Keratinocyte (primary cell): ENCODE data around the gene USP37. TPM values are rescaled to one million over a fixed set of nuclear protein-coding genes. Genes with fewer than 3 reads are reported as not detected.

Experiments used
- DNase-seq: peaks from one replicate; pipeline ENCODE4 v3.0.0-alpha.2; 2011; ENCODE audit warnings: low read depth, missing footprints, low spot score
- FAIRE-seq: peaks from 2 replicates; lab custom pipeline; 2011; peaks lifted over from hg19 to GRCh38; lab: Jason Lieb, UNC
- H2AFZ ChIP-seq: 2 replicates; pipeline ENCODE4 v1.6.0; 2012; ENCODE audit warnings: low read length, control low read depth, inconsistent platforms; ENCODE audit not compliant: control insufficient read depth
- H3K27ac ChIP-seq: 2 replicates; pipeline ENCODE4 v1.5.1; 2011; ENCODE audit warnings: low read length; ENCODE audit not compliant: control insufficient read depth, insufficient read depth
- H3K27me3 ChIP-seq: 3 replicates; pipeline ENCODE4 v1.6.0; 2011; ENCODE audit warnings: low read length; ENCODE audit not compliant: control insufficient read depth, insufficient read depth; ENCODE audit errors: extremely low read depth
- H3K36me3 ChIP-seq, 2 experiments: 2 replicates in 1 of 2; 3 replicates in 1 of 2; pipeline ENCODE4 v1.5.1; 2011; ENCODE audit warnings: low read length in 2 of 2, mild to moderate bottlenecking in 1 of 2; ENCODE audit not compliant: control insufficient read depth in 2 of 2, insufficient read depth in 2 of 2; ENCODE audit errors: extremely low read depth in 1 of 2
- H3K4me1 ChIP-seq: 3 replicates; pipeline ENCODE4 v1.5.1; 2011; ENCODE audit warnings: low read length; ENCODE audit not compliant: control insufficient read depth, insufficient read depth; ENCODE audit errors: extremely low read depth
- H3K4me2 ChIP-seq: 3 replicates; pipeline ENCODE4 v1.6.0; 2011; ENCODE audit warnings: low read depth, low read length; ENCODE audit not compliant: control insufficient read depth, insufficient read depth; ENCODE audit errors: extremely low read depth
- H3K4me3 ChIP-seq, 3 experiments: fragments of 200-600 bp in 1 of 3; sonication (generic) in 1 of 3; 2 replicates in 2 of 3; 3 replicates in 1 of 3; pipeline ENCODE4 v1.5.1; 2011 to 2016; ENCODE audit warnings: low read length in 3 of 3, mild to moderate bottlenecking in 3 of 3, control low read depth in 2 of 3, inconsistent platforms in 1 of 3, low read depth in 1 of 3, mixed read lengths in 1 of 3, mixed run types in 1 of 3, moderate library complexity in 1 of 3; ENCODE audit not compliant: control insufficient read depth in 2 of 3, insufficient read depth in 2 of 3; ENCODE audit errors: extremely low read depth in 1 of 3
- H3K79me2 ChIP-seq: 2 replicates; pipeline ENCODE4 v1.6.0; 2012; ENCODE audit warnings: low read length; ENCODE audit not compliant: control insufficient read depth, insufficient read depth
- H3K9ac ChIP-seq: 3 replicates; pipeline ENCODE4 v1.6.0; 2011; ENCODE audit warnings: low read length; ENCODE audit not compliant: control insufficient read depth, insufficient read depth; ENCODE audit errors: extremely low read depth
- H3K9me1 ChIP-seq: 3 replicates; pipeline ENCODE4 v1.6.0; 2011; ENCODE audit warnings: low read length; ENCODE audit not compliant: control insufficient read depth, insufficient read depth; ENCODE audit errors: extremely low read depth
- H3K9me3 ChIP-seq: 2 replicates; pipeline ENCODE4 v1.5.1; 2012; ENCODE audit warnings: low read depth, low read length; ENCODE audit not compliant: control insufficient read depth
- H4K20me1 ChIP-seq: 3 replicates; pipeline ENCODE4 v1.6.0; 2011; ENCODE audit warnings: low read length; ENCODE audit not compliant: control insufficient read depth, insufficient read depth; ENCODE audit errors: extremely low read depth
- EZH2 ChIP-seq: IDR thresholded peaks from one replicate; pipeline ENCODE4 v1.6.1; 2012; ENCODE audit warnings: inconsistent platforms, mild to moderate bottlenecking, low read length, moderate library complexity
- dilution Hi-C: fragments of 300-500 bp; cut with MboI; formaldehyde crosslinking; loops from one replicate; pipeline ENCODE4 v1.7.0; 2020; ENCODE audit warnings: low sequenced_read_pairs; ENCODE audit not compliant: extremely low pct_ligation_motif_present
- polyA plus RNA-seq, 5 experiments: library from polyadenylated mRNA; depleted of rRNA in 3 of 5; stranded (reverse) in 3 of 5; stranded (forward) in 1 of 5; unstranded in 1 of 5; fragments of >200 nt; gene quantifications; 1 replicate in 1 of 5; 2 replicates in 3 of 5; 3 replicates in 1 of 5; pipeline versions ENCODE4 v1.2.1 to v1.2.3, GENCODE V29; 2011 to 2012; ENCODE audit warnings: missing spikeins in 2 of 5, low read depth in 1 of 5, low replicate concordance in 1 of 5
- TF ChIP-seq, protein P1 (sequence below), 3 experiments: IDR thresholded peaks in 1 of 3; conservative IDR thresholded peaks in 1 of 3; optimal IDR thresholded peaks in 1 of 3; 2 replicates in 2 of 3; 3 replicates in 1 of 3; pipeline versions ENCODE3 to v1.5.1; 2011; ENCODE audit warnings: low read length in 3 of 3, mild to moderate bottlenecking in 3 of 3, moderate library complexity in 2 of 3, control low read depth in 1 of 3, inconsistent platforms in 1 of 3; ENCODE audit not compliant: insufficient read depth in 2 of 3; ENCODE audit errors: extremely low read depth in 1 of 3

The USP37 gene
- polyA plus RNA-seq, 1 donor (not counting 4 experiments of a cell fraction or from before 2014, with no cell fraction given) = 4.2 TPM

GRCh38 chr2:218434456-218434855, 133.7 kb downstream of the USP37 start:
- H3K4me3 ChIP-seq = no peak overlapping the region
- H4K20me1 ChIP-seq = no peaks in the 10 kb centered on the region
- no peak for DNase-seq
- no peak for FAIRE-seq
- no peak overlapping the region for H2AFZ ChIP-seq
- H3K27ac ChIP-seq = no peak overlapping the region
- TF ChIP-seq, protein P1, sequence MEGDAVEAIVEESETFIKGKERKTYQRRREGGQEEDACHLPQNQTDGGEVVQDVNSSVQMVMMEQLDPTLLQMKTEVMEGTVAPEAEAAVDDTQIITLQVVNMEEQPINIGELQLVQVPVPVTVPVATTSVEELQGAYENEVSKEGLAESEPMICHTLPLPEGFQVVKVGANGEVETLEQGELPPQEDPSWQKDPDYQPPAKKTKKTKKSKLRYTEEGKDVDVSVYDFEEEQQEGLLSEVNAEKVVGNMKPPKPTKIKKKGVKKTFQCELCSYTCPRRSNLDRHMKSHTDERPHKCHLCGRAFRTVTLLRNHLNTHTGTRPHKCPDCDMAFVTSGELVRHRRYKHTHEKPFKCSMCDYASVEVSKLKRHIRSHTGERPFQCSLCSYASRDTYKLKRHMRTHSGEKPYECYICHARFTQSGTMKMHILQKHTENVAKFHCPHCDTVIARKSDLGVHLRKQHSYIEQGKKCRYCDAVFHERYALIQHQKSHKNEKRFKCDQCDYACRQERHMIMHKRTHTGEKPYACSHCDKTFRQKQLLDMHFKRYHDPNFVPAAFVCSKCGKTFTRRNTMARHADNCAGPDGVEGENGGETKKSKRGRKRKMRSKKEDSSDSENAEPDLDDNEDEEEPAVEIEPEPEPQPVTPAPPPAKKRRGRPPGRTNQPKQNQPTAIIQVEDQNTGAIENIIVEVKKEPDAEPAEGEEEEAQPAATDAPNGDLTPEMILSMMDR (optimal IDR thresholded peaks at IDR 0.05 in 1 of 3, IDR thresholded peaks at IDR 0.05 in 1 of 3, conservative IDR thresholded peaks at IDR 0.05 in 1 of 3; ENCODE audit: extremely low read depth in 1 of 3, insufficient read depth in 2 of 3, low read length in 3 of 3) = no peak
- TF ChIP-seq EZH2 = no peak
- dilution Hi-C loops = no loop called here
- no peaks in the 10 kb centered on the region for H3K4me1 ChIP-seq
- H3K27me3 ChIP-seq = peaks cover 7% of the 10 kb centered on the region
- no peaks in the 10 kb centered on the region for H3K36me3 ChIP-seq
- H3K79me2 ChIP-seq = no peaks in the 10 kb centered on the region
- H3K4me2 ChIP-seq = no peak overlapping the region
- no peaks in the 10 kb centered on the region for H3K9me3 ChIP-seq
- no peaks in the 10 kb centered on the region for H3K9me1 ChIP-seq
- H3K9ac ChIP-seq = no peak overlapping the region

- Histone ChIP-seq H3K4me2 (no peak overlapping the region), H3K4me3 (no peak overlapping the region), H3K79me2 (no peaks in the 10 kb centered on the region), H3K27ac (no peak overlapping the region), H3K9me1 (no peaks in the 10 kb centered on the region), H2AFZ (no peak overlapping the region), H3K9me3 (no peaks in the 10 kb centered on the region), H3K9ac (no peak overlapping the region), H3K4me1 (no peaks in the 10 kb centered on the region), H4K20me1 (no peaks in the 10 kb centered on the region), H3K36me3 (no peaks in the 10 kb centered on the region), H3K27me3 (peaks cover 7% of the 10 kb centered on the region)
- FAIRE-seq = no peak
- DNase-seq = no peak
- TF ChIP-seq, protein P1 (optimal IDR thresholded peaks at IDR 0.05 in 1 of 3, IDR thresholded peaks at IDR 0.05 in 1 of 3, conservative IDR thresholded peaks at IDR 0.05 in 1 of 3; ENCODE audit: extremely low read depth in 1 of 3, insufficient read depth in 2 of 3, low read length in 3 of 3) = no peak
- TF ChIP-seq EZH2 = no peak
- dilution Hi-C loops = no loop called here
Observed at GRCh38 chr2:218432676-218433365, 135.3 kb downstream of the USP37 start.
